Measurements from ENCODE around the gene DYNLL1.

DNA sequence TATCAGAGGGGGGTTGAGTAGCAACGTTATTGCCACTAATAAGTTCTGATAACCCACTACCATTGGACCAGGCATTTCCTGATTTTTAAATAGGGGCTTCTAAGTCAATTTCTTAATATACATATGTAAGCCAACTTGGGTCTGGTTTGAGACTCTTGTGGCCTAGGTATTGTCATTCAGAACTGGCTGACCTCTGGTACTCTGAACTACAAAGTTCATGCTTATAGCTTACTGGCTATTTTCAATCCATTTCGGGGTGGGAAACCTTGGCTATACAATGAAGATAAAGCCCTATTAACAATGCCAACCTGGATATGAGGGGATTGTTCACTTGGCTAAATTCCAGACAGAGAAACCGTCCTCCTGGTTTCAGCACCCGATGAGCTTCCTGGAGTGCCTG, 8.7 kb downstream of the DYNLL1 start:
- TF ChIP-seq, protein P1, sequence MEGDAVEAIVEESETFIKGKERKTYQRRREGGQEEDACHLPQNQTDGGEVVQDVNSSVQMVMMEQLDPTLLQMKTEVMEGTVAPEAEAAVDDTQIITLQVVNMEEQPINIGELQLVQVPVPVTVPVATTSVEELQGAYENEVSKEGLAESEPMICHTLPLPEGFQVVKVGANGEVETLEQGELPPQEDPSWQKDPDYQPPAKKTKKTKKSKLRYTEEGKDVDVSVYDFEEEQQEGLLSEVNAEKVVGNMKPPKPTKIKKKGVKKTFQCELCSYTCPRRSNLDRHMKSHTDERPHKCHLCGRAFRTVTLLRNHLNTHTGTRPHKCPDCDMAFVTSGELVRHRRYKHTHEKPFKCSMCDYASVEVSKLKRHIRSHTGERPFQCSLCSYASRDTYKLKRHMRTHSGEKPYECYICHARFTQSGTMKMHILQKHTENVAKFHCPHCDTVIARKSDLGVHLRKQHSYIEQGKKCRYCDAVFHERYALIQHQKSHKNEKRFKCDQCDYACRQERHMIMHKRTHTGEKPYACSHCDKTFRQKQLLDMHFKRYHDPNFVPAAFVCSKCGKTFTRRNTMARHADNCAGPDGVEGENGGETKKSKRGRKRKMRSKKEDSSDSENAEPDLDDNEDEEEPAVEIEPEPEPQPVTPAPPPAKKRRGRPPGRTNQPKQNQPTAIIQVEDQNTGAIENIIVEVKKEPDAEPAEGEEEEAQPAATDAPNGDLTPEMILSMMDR (IDR thresholded peaks at IDR 0.05): no peak
- TF ChIP-seq POLR2AphosphoS5 (IDR thresholded peaks at IDR 0.05): no peak
